Measurements from ENCODE around the gene TMEM129.

TMEM129 gene

DNA sequence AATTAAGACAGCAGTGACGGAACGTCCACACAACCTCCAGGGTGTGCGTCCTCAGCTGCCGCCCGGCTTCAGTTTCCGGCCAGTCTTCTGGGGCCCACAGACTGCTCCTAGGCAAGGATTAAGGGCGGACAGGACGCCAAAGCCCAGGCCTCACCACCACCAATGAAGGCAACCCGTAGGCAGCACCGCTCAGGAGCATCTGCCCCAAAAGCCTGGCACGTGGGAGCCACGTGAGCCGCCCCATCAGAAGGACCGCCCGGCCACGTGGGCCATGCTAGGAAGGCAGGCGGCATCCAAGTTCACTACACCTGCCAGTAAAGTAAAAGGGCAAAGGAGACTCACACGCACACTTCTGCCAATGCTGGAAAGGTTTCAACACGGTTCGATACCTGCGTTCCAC is 51.3 kb downstream of the TMEM129 start:
- Mint-ChIP-seq H3K27ac (no peak overlapping the region), H3K36me3 (ENCODE audit: low read depth) (no peaks in the 10 kb centered on the region), H3K27me3 (no peaks in the 10 kb centered on the region), H3K9me3 (no peaks in the 10 kb centered on the region), H3K4me1 (ENCODE audit: low read depth) (no peaks in the 10 kb centered on the region), H3K4me3 (no peak overlapping the region)

GRCh38 chr4:1669270-1669669 is 51.9 kb downstream of the TMEM129 start:
- H3K4me3 Mint-ChIP-seq, result no peak overlapping the region
- H3K27me3 Mint-ChIP-seq, result no peaks in the 10 kb centered on the region
- no peaks in the 10 kb centered on the region for H3K9me3 Mint-ChIP-seq
- no peaks in the 10 kb centered on the region for H3K4me1 Mint-ChIP-seq (ENCODE audit: low read depth)
- no peaks in the 10 kb centered on the region for H3K36me3 Mint-ChIP-seq (ENCODE audit: low read depth)
- no peak overlapping the region for H3K27ac Mint-ChIP-seq

DNA sequence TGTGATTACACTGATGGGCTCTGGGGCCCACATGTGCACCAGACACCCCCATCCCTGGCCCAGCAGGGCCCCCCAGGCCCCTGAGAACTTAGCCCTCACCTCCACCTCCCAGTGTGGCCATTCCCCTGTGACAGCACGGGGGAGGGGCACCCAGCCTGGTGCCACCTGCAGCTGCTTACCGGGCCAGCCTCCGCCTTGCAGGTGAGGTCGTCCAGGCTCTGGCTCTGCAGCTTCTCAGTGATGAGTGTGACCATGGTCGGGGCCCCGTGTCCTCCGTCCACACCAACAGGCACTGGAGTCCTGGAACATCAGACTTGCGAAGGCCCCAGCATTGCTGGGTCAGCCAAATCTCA is 52.7 kb downstream of the TMEM129 start:
- Mint-ChIP-seq H3K4me1 (ENCODE audit: low read depth) (no peaks in the 10 kb centered on the region), H3K9me3 (no peaks in the 10 kb centered on the region), H3K4me3 (no peak overlapping the region), H3K27ac (no peak overlapping the region), H3K36me3 (ENCODE audit: low read depth) (no peaks in the 10 kb centered on the region), H3K27me3 (no peaks in the 10 kb centered on the region)

- H3K27me3 Mint-ChIP-seq, result no peaks in the 10 kb centered on the region
- no peak overlapping the region for H3K4me3 Mint-ChIP-seq
- H3K4me1 Mint-ChIP-seq (ENCODE audit: low read depth), result no peaks in the 10 kb centered on the region
- no peak overlapping the region for H3K27ac Mint-ChIP-seq
- no peaks in the 10 kb centered on the region for H3K9me3 Mint-ChIP-seq
- H3K36me3 Mint-ChIP-seq (ENCODE audit: low read depth), result no peaks in the 10 kb centered on the region
Observed at GRCh38 chr4:1667273-1667672, 53.9 kb downstream of the TMEM129 start.

GRCh38 chr4:1666391-1666790 is 54.7 kb downstream of the TMEM129 start:
- H3K4me1 Mint-ChIP-seq (ENCODE audit: low read depth), result no peaks in the 10 kb centered on the region
- no peaks in the 10 kb centered on the region for H3K36me3 Mint-ChIP-seq (ENCODE audit: low read depth)
- H3K9me3 Mint-ChIP-seq, result no peaks in the 10 kb centered on the region
- H3K27ac Mint-ChIP-seq, result no peak overlapping the region
- H3K27me3 Mint-ChIP-seq, result no peaks in the 10 kb centered on the region
- no peak overlapping the region for H3K4me3 Mint-ChIP-seq

All from stimulated activated naive CD8-positive, alpha-beta T cell treated with anti-CD3 and anti-CD28 coated beads, Interleukin-15, Interleukin-2, amounts not matched to agents 100 ng/mL and 50 ng/mL, for 24 hours (primary cell).